Osteoblast (primary cell): Measurements from ENCODE around the gene ITFG2. TPM values are rescaled to one million over a fixed set of nuclear protein-coding genes. Genes with fewer than 3 reads are reported as not detected.

Experiments
- DNase-seq: peaks from one replicate; pipeline ENCODE4 v3.0.0; 2011; ENCODE audit warnings: low spot score, mixed read lengths; ENCODE audit not compliant: insufficient read length; ENCODE audit errors: missing footprints
- H2AFZ ChIP-seq: 2 replicates; pipeline ENCODE4 v1.6.0; 2011; ENCODE audit warnings: mild to moderate bottlenecking, low read length
- H3K27ac ChIP-seq: 2 replicates; pipeline ENCODE4 v1.5.1; 2011; ENCODE audit warnings: mild to moderate bottlenecking, low read depth, low read length, moderate library complexity
- H3K27me3 ChIP-seq: 2 replicates; pipeline ENCODE4 v1.6.0; 2012; ENCODE audit warnings: mild to moderate bottlenecking, control low read depth, inconsistent platforms, low read length, moderate library complexity; ENCODE audit not compliant: insufficient read depth
- H3K36me3 ChIP-seq: 2 replicates; pipeline ENCODE4 v1.5.1; 2011; ENCODE audit warnings: mild to moderate bottlenecking, low read length, control low read depth, moderate library complexity; ENCODE audit not compliant: insufficient read depth
- H3K4me1 ChIP-seq: 2 replicates; pipeline ENCODE4 v1.5.1; 2011; ENCODE audit warnings: mild to moderate bottlenecking, low read length, control low read depth, moderate library complexity; ENCODE audit not compliant: insufficient read depth
- H3K4me2 ChIP-seq: 2 replicates; pipeline ENCODE4 v1.6.0; 2011; ENCODE audit warnings: mild to moderate bottlenecking, low read length; ENCODE audit not compliant: insufficient read depth
- H3K4me3 ChIP-seq: fragments of 200-600 bp; sonication (generic); 3 replicates; pipeline ENCODE4 v1.5.1; 2012; ENCODE audit warnings: mild to moderate bottlenecking, low read length, inconsistent platforms; ENCODE audit not compliant: insufficient read depth
- H3K79me2 ChIP-seq: 2 replicates; pipeline ENCODE4 v1.6.0; 2012; ENCODE audit warnings: mild to moderate bottlenecking, low read length, control low read depth, inconsistent platforms; ENCODE audit not compliant: insufficient read depth
- H3K9me3 ChIP-seq: 2 replicates; pipeline ENCODE4 v1.5.1; 2011; ENCODE audit warnings: low read depth, low read length, control low read depth
- H4K20me1 ChIP-seq: 2 replicates; pipeline ENCODE4 v1.6.0; 2012; ENCODE audit warnings: mild to moderate bottlenecking, low read length, control low read depth; ENCODE audit not compliant: insufficient read depth
- total RNA-seq: library from RNA; depleted of rRNA; stranded (reverse); fragments of >200 nt; gene quantifications from 2 replicates; pipeline ENCODE4 v1.2.3, GENCODE V29; 2012
- TF ChIP-seq, protein P1 (sequence below): IDR thresholded peaks from 2 replicates; pipeline ENCODE4 v1.5.1; 2011; ENCODE audit warnings: mild to moderate bottlenecking, low read depth, low read length, moderate library complexity; ENCODE audit errors: extremely low read depth

ITFG2 gene
- total RNA-seq, 1 donor: 20.6 TPM

DNA sequence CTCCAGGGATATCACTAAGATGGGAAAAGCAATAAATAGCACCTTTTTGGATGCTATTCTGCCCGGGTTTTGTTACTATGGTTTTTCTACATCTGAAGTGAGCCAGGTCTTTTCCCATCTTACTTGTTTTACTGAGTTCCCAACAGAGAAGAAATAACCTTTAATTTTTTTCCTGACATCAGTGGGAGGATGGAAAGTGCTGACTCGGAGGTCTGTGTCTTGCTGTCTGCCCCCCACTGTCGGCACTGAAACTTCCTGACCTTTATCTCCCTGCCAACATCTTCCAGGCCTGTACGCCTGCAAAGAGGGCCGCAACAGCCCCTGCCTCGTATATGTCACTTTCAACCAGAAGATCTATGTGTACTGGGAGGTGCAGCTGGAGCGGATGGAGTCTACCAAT is 11.0 kb downstream of the ITFG2 start:
- TF ChIP-seq, protein P1, sequence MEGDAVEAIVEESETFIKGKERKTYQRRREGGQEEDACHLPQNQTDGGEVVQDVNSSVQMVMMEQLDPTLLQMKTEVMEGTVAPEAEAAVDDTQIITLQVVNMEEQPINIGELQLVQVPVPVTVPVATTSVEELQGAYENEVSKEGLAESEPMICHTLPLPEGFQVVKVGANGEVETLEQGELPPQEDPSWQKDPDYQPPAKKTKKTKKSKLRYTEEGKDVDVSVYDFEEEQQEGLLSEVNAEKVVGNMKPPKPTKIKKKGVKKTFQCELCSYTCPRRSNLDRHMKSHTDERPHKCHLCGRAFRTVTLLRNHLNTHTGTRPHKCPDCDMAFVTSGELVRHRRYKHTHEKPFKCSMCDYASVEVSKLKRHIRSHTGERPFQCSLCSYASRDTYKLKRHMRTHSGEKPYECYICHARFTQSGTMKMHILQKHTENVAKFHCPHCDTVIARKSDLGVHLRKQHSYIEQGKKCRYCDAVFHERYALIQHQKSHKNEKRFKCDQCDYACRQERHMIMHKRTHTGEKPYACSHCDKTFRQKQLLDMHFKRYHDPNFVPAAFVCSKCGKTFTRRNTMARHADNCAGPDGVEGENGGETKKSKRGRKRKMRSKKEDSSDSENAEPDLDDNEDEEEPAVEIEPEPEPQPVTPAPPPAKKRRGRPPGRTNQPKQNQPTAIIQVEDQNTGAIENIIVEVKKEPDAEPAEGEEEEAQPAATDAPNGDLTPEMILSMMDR: no peak
- Histone ChIP-seq H3K4me2 (no peak overlapping the region), H3K4me1 (no peaks in the 10 kb centered on the region), H3K79me2 (no peaks in the 10 kb centered on the region), H2AFZ (no peak overlapping the region), H3K27me3 (no peaks in the 10 kb centered on the region), H3K27ac (no peak overlapping the region), H4K20me1 (no peaks in the 10 kb centered on the region), H3K36me3 (peaks cover 73% of the 10 kb centered on the region), H3K9me3 (no peaks in the 10 kb centered on the region), H3K4me3 (no peak overlapping the region)
- DNase-seq: no peak

GRCh38 chr12:2824541-2824940 is 12.1 kb downstream of the ITFG2 start:
- Histone ChIP-seq H3K36me3 (peaks cover 70% of the 10 kb centered on the region), H3K27me3 (no peaks in the 10 kb centered on the region), H2AFZ (no peak overlapping the region)

GRCh38 chr12:2825132-2825531 is 12.7 kb downstream of the ITFG2 start:
- Histone ChIP-seq H3K9me3 (no peaks in the 10 kb centered on the region), H3K36me3 (peaks cover 65% of the 10 kb centered on the region), H3K4me3 (no peak overlapping the region), H4K20me1 (no peaks in the 10 kb centered on the region), H3K4me1 (no peaks in the 10 kb centered on the region), H3K4me2 (no peak overlapping the region), H2AFZ (no peak overlapping the region), H3K27me3 (no peaks in the 10 kb centered on the region), H3K27ac (no peak overlapping the region), H3K79me2 (no peaks in the 10 kb centered on the region)
- TF ChIP-seq, protein P1: no peak
- DNase-seq: no peak

More at GRCh38 chr12:2824541-2824940, 12.1 kb downstream of the ITFG2 start:
- Histone ChIP-seq H3K4me1 (no peaks in the 10 kb centered on the region), H3K27ac (no peak overlapping the region), H3K4me3 (no peak overlapping the region), H3K9me3 (no peaks in the 10 kb centered on the region), H4K20me1 (no peaks in the 10 kb centered on the region), H3K79me2 (no peaks in the 10 kb centered on the region), H3K4me2 (no peak overlapping the region)
- no peak for DNase-seq
- TF ChIP-seq, protein P1: no peak

DNA sequence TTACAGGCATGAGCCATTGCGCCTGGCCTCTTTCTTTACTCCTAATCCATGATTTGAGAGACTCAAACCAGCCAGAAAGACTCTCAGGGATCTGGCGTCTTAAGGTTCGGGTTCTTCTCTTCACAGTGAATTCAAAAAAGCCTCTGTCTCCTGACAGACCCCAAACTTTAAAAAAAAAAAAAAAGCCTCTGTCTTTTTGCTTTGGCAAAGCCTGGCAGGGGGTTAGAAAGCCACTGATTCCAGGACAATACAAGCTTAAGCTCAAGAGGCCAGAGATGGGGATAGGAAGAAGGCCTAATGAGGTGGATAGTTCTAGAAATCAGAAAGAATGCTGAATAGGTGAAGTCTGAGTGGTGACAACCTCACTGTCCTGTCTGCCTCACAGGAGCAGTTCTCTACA is 13.6 kb downstream of the ITFG2 start:
- DNase-seq: no peak

More for the DNA sequence above, 13.6 kb downstream of the ITFG2 start:
- H3K79me2 ChIP-seq: no peaks in the 10 kb centered on the region
- H4K20me1 ChIP-seq: no peaks in the 10 kb centered on the region
- H3K27me3 ChIP-seq: no peaks in the 10 kb centered on the region
- H3K9me3 ChIP-seq: no peaks in the 10 kb centered on the region
- TF ChIP-seq, protein P1: no peak
- H3K4me2 ChIP-seq: no peak overlapping the region
- peaks cover 60% of the 10 kb centered on the region for H3K36me3 ChIP-seq
- no peak overlapping the region for H3K27ac ChIP-seq
- H3K4me1 ChIP-seq: no peaks in the 10 kb centered on the region
- no peak overlapping the region for H2AFZ ChIP-seq
- H3K4me3 ChIP-seq: no peak overlapping the region
